Inflammatory macrophage (primary cell): ENCODE data around the gene XKR3.
"Not testable (repeated sequence)": the region's sequence is repeated elsewhere in the genome, so short reads cannot be mapped to it uniquely, and the experiment has no call there.

ENCODE experiments used
- DNase-seq, 2 donors: peaks; one replicate each; pipeline ENCODE4 v3.0.0-alpha.2; 2020 to 2022
- total RNA-seq, 18 experiments: gene quantifications; one replicate each; lab custom pipeline; 2026; ENCODE audit warnings: mixed read lengths in 6 of 18, inconsistent platforms in 2 of 18; lab: John Stamatoyannopoulos, UW

XKR3 gene
- total RNA-seq, result 0 to 2.1 (median 0.64) reads per million in 18 experiments

GRCh38 chr22:16824716-16825687 is at the start of gene XKR3:
Gene XKR3, minus strand, starts transcription at chr22:16825411. Its CDS starts 17,338 bp downstream, at chr22:16808073.
- peak; percentile 79 to 88 for DNase-seq

GRCh38 chr22:16869640-16870039 is 44.4 kb upstream of the XKR3 start:
- DNase-seq, result peak; percentile 62 to 74

GRCh38 chr22:16866167-16866566 is 41.0 kb upstream of the XKR3 start:
- no peak for DNase-seq

GRCh38 chr22:16856851-16857250 is 31.6 kb upstream of the XKR3 start:
- not testable (repeated sequence) for DNase-seq

GRCh38 chr22:16854631-16855030 is 29.4 kb upstream of the XKR3 start:
- peak; percentile 39 to 78 for DNase-seq

GRCh38 chr22:16851268-16851996 is 26.2 kb upstream of the XKR3 start:
- peak; percentile 48 to 59 for DNase-seq

- peak in 1 of 2 donors; percentile 33 for DNase-seq
These were observed 22.1 kb upstream of the XKR3 start for GRCh38 chr22:16847271-16847670.

- DNase-seq, result no peak
These were observed 20.7 kb upstream of the XKR3 start for GRCh38 chr22:16845881-16846280.

GRCh38 chr22:16845465-16845864 is 20.3 kb upstream of the XKR3 start:
- no peak for DNase-seq

- DNase-seq, result no peak
These were observed 19.3 kb upstream of the XKR3 start for GRCh38 chr22:16844529-16844928.

- no peak for DNase-seq
These were observed 12.9 kb upstream of the XKR3 start for GRCh38 chr22:16838073-16838472.

GRCh38 chr22:16834971-16835370 is 9.8 kb upstream of the XKR3 start:
- peak; percentile 18 to 69 for DNase-seq

GRCh38 chr22:16831257-16831656 is 6.0 kb upstream of the XKR3 start:
- no peak for DNase-seq

- no peak for DNase-seq
These were observed 4.8 kb upstream of the XKR3 start for GRCh38 chr22:16829985-16830384.

- no peak for DNase-seq
These were observed 3.7 kb upstream of the XKR3 start for GRCh38 chr22:16828876-16829275.

- no peak for DNase-seq
These were observed 2.3 kb upstream of the XKR3 start for GRCh38 chr22:16827506-16827905.

GRCh38 chr22:16819249-16819648 is 6.0 kb downstream of the XKR3 start:
- peak; percentile 30 to 42 for DNase-seq

- no peak for DNase-seq
These were observed 6.7 kb downstream of the XKR3 start for GRCh38 chr22:16818538-16818937.

- DNase-seq, result no peak
These were observed 10.1 kb downstream of the XKR3 start for GRCh38 chr22:16815073-16815472.

- DNase-seq, result no peak
These were observed 14.9 kb downstream of the XKR3 start for GRCh38 chr22:16810188-16810802.

- no peak for DNase-seq
These were observed 16.5 kb downstream of the XKR3 start for GRCh38 chr22:16808744-16809143.

GRCh38 chr22:16807109-16807508 is 18.1 kb downstream of the XKR3 start:
- DNase-seq, result no peak

GRCh38 chr22:16806401-16806800 is 18.8 kb downstream of the XKR3 start:
- DNase-seq, result no peak
